HEK293 (cell line): ENCODE data around the gene KIF13A.

ENCODE experiments used
- CTCF ChIA-PET: fragments of 350-600 bp; formaldehyde crosslinking; extraction: SDS; loops from one replicate; lab custom pipeline; 2021; ENCODE audit warnings: antibody characterized with exemption; lab: Yijun Ruan, JAX
- POLR2A ChIA-PET: fragments of 300-600 bp; formaldehyde crosslinking; extraction: SDS; loops from one replicate; lab custom pipeline; 2020; ENCODE audit warnings: antibody characterized with exemption, inconsistent platforms; lab: Yijun Ruan, JAX
- H3K27ac ChIP-seq: fragments of 200-500 bp; sonication (Bioruptor generic); 2 replicates; pipeline ENCODE4 v1.5.1; 2014; ENCODE audit warnings: low read depth, low read length, control low read depth, inconsistent platforms; ENCODE audit errors: extremely low read depth
- H3K36me3 ChIP-seq, 2 experiments: fragments of 200-500 bp in 1 of 2; sonication (Bioruptor generic) in 1 of 2; 1 replicate in 1 of 2; 2 replicates in 1 of 2; pipeline ENCODE4 v1.5.1; 2014 to 2017; ENCODE audit warnings: inconsistent platforms in 2 of 2, low read length in 2 of 2; ENCODE audit not compliant: control insufficient read depth in 2 of 2, insufficient read depth in 1 of 2
- H3K4me1 ChIP-seq: fragments of 200-500 bp; sonication (Bioruptor generic); 2 replicates; pipeline ENCODE4 v1.5.1; 2014; ENCODE audit warnings: mild to moderate bottlenecking, low read length, inconsistent platforms; ENCODE audit not compliant: control insufficient read depth, insufficient read depth
- H3K4me3 ChIP-seq: 2 replicates; pipeline ENCODE4 v1.5.1; 2011; ENCODE audit warnings: low read depth, mild to moderate bottlenecking, control low read depth, low read length, moderate library complexity
- H3K9me3 ChIP-seq: fragments of 200-500 bp; sonication (Bioruptor generic); 2 replicates; pipeline ENCODE4 v1.5.1; 2014; ENCODE audit warnings: low read depth, low read length, inconsistent platforms; ENCODE audit not compliant: control insufficient read depth, insufficient read depth
- ATF2 ChIP-seq: fragments of 450-650 bp; formaldehyde crosslinking; IDR thresholded peaks from 2 replicates; pipeline ENCODE4 v1.5.1; 2016; ENCODE audit warnings: missing biosample characterization, missing genetic modification characterization, low read depth
- GLI2 ChIP-seq: fragments of 450-650 bp; formaldehyde crosslinking; IDR thresholded peaks from 2 replicates; pipeline ENCODE4; 2017; ENCODE audit warnings: missing biosample characterization, missing genetic modification characterization, low read depth, borderline replicate concordance
- KLF17 ChIP-seq: fragments of 450-650 bp; formaldehyde crosslinking; IDR thresholded peaks from 2 replicates; pipeline ENCODE4 v1.5.1; 2016; ENCODE audit warnings: missing biosample characterization, missing genetic modification characterization
- OSR2 ChIP-seq: fragments of 450-650 bp; formaldehyde crosslinking; IDR thresholded peaks from 2 replicates; pipeline ENCODE4 v1.5.1; 2016; ENCODE audit warnings: missing biosample characterization, missing genetic modification characterization
- PRDM1 ChIP-seq: fragments of 450-650 bp; formaldehyde crosslinking; IDR thresholded peaks from 2 replicates; pipeline ENCODE4; 2016; ENCODE audit warnings: missing biosample characterization, missing genetic modification characterization
- PRDM6 ChIP-seq: fragments of 450-650 bp; formaldehyde crosslinking; IDR thresholded peaks from 2 replicates; pipeline ENCODE4 v1.5.1; 2017; ENCODE audit warnings: missing biosample characterization, missing genetic modification characterization
- REST ChIP-seq: fragments of 450-650 bp; formaldehyde crosslinking; IDR thresholded peaks from 2 replicates; pipeline ENCODE4 v1.5.1; 2016; ENCODE audit warnings: missing biosample characterization, missing genetic modification characterization
- SETDB1 ChIP-seq: IDR thresholded peaks from one replicate; pipeline ENCODE4 v1.6.1; 2017; ENCODE audit warnings: mild to moderate bottlenecking, low read length, moderate library complexity, mixed read lengths; ENCODE audit not compliant: insufficient read length
- SP3 ChIP-seq: fragments of 450-650 bp; formaldehyde crosslinking; IDR thresholded peaks from 2 replicates; pipeline ENCODE4 v1.5.1; 2016; ENCODE audit warnings: missing biosample characterization, missing genetic modification characterization
- ZBTB48 ChIP-seq: fragments of 450-650 bp; formaldehyde crosslinking; IDR thresholded peaks from 2 replicates; pipeline ENCODE4 v1.5.1; 2016; ENCODE audit warnings: missing biosample characterization, missing genetic modification characterization
- ZBTB6 ChIP-seq: fragments of 450-650 bp; formaldehyde crosslinking; IDR thresholded peaks from 2 replicates; pipeline ENCODE4 v1.5.1; 2017; ENCODE audit warnings: missing biosample characterization, missing genetic modification characterization
- ZNF140 ChIP-seq: fragments of 450-650 bp; formaldehyde crosslinking; IDR thresholded peaks from 2 replicates; pipeline ENCODE4 v1.5.1; 2016; ENCODE audit warnings: missing biosample characterization, missing genetic modification characterization
- ZNF214 ChIP-seq: fragments of 450-650 bp; formaldehyde crosslinking; IDR thresholded peaks from 2 replicates; pipeline ENCODE4 v1.5.1; 2017; ENCODE audit warnings: missing biosample characterization, mild to moderate bottlenecking, missing genetic modification characterization, borderline replicate concordance
- ZNF426 ChIP-seq: fragments of 450-650 bp; formaldehyde crosslinking; IDR thresholded peaks from 2 replicates; pipeline ENCODE4 v1.5.1; 2017; ENCODE audit warnings: missing biosample characterization, missing genetic modification characterization, mild to moderate bottlenecking, inconsistent platforms, moderate library complexity
- ZNF48 ChIP-seq: fragments of 450-650 bp; formaldehyde crosslinking; IDR thresholded peaks from 2 replicates; pipeline ENCODE4 v1.5.1; 2016; ENCODE audit warnings: missing biosample characterization, missing genetic modification characterization
- ZNF518A ChIP-seq: fragments of 450-650 bp; formaldehyde crosslinking; conservative IDR thresholded peaks from 2 replicates; pipeline ENCODE4 v1.5.1; 2016; ENCODE audit warnings: low read depth, missing biosample characterization, missing genetic modification characterization
- ZNF521 ChIP-seq: fragments of 450-650 bp; formaldehyde crosslinking; IDR thresholded peaks from 2 replicates; pipeline ENCODE4 v1.5.1; 2017; ENCODE audit warnings: missing biosample characterization, mild to moderate bottlenecking, missing genetic modification characterization
- ZNF629 ChIP-seq: fragments of 450-650 bp; formaldehyde crosslinking; IDR thresholded peaks from 2 replicates; pipeline ENCODE4 v1.5.1; 2017; ENCODE audit warnings: missing biosample characterization, missing genetic modification characterization
- ZNF645 ChIP-seq: fragments of 450-650 bp; formaldehyde crosslinking; IDR thresholded peaks from 2 replicates; pipeline ENCODE4; 2016; ENCODE audit warnings: missing biosample characterization, missing genetic modification characterization

The KIF13A gene

GRCh38 chr6:17957086-17957485, 30.3 kb downstream of the KIF13A start:
- Histone ChIP-seq H3K27ac (no peak overlapping the region), H3K9me3 (no peaks in the 10 kb centered on the region), H3K4me1 (no peaks in the 10 kb centered on the region; the same call in none of the 2 replicates), H3K4me3 (no peak overlapping the region), H3K36me3 (no peaks in the 10 kb centered on the region)
- ChIA-PET POLR2A (no interaction called here), CTCF (interaction anchor here (0.6 to 1.1 kb wide), 3 partner anchors 33 to 171 kb away, joined by 3 to 4 read pairs (median 3); no protein-coding TSS in a partner anchor)
- TF ChIP-seq ATF2 (tag by site-specific recombination) (no peak), SETDB1 (no peak), OSR2 (no peak), ZNF426 (no peak)

- H3K36me3 ChIP-seq, result no peaks in the 10 kb centered on the region
- CTCF ChIA-PET, result interaction anchor here (0.7 to 1.9 kb wide), 3 partner anchors 15 to 554 kb away, joined by 3 to 6 read pairs (median 4); no protein-coding TSS in a partner anchor
- H3K4me1 ChIP-seq, result peaks cover 9% of the 10 kb centered on the region; the same call in 1 of the 2 replicates
- no peak overlapping the region for H3K27ac ChIP-seq
- H3K4me3 ChIP-seq, result no peak overlapping the region
- H3K9me3 ChIP-seq, result no peaks in the 10 kb centered on the region
- POLR2A ChIA-PET, result interaction anchor here (1.2 kb wide), 1 partner anchor 10 kb away, joined by 3 read pairs; no protein-coding TSS in a partner anchor
- TF ChIP-seq ZNF521 (tag by site-specific recombination) (no peak), ZNF518A (tag by site-specific recombination) (no peak), ZBTB6 (tag by site-specific recombination) (no peak), GLI2 (no peak), ZNF214 (tag by site-specific recombination) (no peak), KLF17 (tag by site-specific recombination) (no peak), ZNF48 (tag by site-specific recombination) (no peak), ZBTB48 (tag by site-specific recombination) (no peak), ZNF629 (tag by site-specific recombination) (no peak), PRDM6 (tag by site-specific recombination) (no peak), SP3 (tag by site-specific recombination) (no peak), ZNF140 (tag by site-specific recombination) (no peak), PRDM1 (tag by site-specific recombination) (no peak), ZNF645 (tag by site-specific recombination) (no peak), REST (tag by site-specific recombination) (no peak)
Measured at GRCh38 chr6:17950095-17950494, 37.3 kb downstream of the KIF13A start.
